A673 (cell line): Measurements from ENCODE around the gene MTLN. TPM values are rescaled to one million over a fixed set of nuclear protein-coding genes. Genes with fewer than 3 reads are reported as not detected.

ENCODE experiments used
- BruUV-seq: library from RNA; stranded (reverse); fragments of 400-500 nt; replicated peaks from 2 replicates; lab custom pipeline; 2021; lab: Mats Ljungman, UMichigan
- CTCF ChIA-PET: fragments of 300-600 bp; sonication (Branson Sonifier 250); formaldehyde crosslinking; loops from one replicate; lab custom pipeline; 2022; ENCODE audit warnings: antibody characterized with exemption; lab: Charles Lee
- POLR2A ChIA-PET: fragments of 300-600 bp; sonication (Branson Sonifier 250); formaldehyde crosslinking; loops from one replicate; lab custom pipeline; 2022; ENCODE audit warnings: antibody characterized with exemption; ENCODE audit not compliant: low non-redundant PET; lab: Charles Lee
- DNase-seq: peaks from one replicate; pipeline ENCODE4 v3.0.0-alpha.2; 2015; ENCODE audit warnings: low spot score
- H3K27ac ChIP-seq: fragments of 200-600 bp; sonication (generic); 2 replicates; pipeline ENCODE4 v1.5.1; 2016; ENCODE audit warnings: mixed run types, low read depth, mild to moderate bottlenecking, mixed read lengths, antibody characterized with exemption, low read length; ENCODE audit not compliant: poor library complexity, severe bottlenecking
- H3K27me3 ChIP-seq: fragments of 200-600 bp; sonication (generic); replicated peaks from 2 replicates; pipeline ENCODE4 v1.6.1; 2017; ENCODE audit warnings: mixed run types, low read depth, mild to moderate bottlenecking, mixed read lengths, antibody characterized with exemption, low read length; ENCODE audit not compliant: insufficient read depth, poor library complexity
- H3K36me3 ChIP-seq: fragments of 200-600 bp; sonication (generic); 2 replicates; pipeline ENCODE4 v1.6.1; 2016; ENCODE audit warnings: mixed run types, mild to moderate bottlenecking, mixed read lengths, antibody characterized with exemption, low read length; ENCODE audit not compliant: insufficient read depth, poor library complexity, severe bottlenecking
- H3K4me1 ChIP-seq: fragments of 200-600 bp; sonication (generic); 2 replicates; pipeline ENCODE4 v1.6.1; 2017; ENCODE audit warnings: mixed run types, mild to moderate bottlenecking, mixed read lengths, antibody characterized with exemption, low read length; ENCODE audit not compliant: insufficient read depth, poor library complexity, severe bottlenecking
- H3K4me3 ChIP-seq: fragments of 200-600 bp; sonication (generic); 2 replicates; pipeline ENCODE4 v1.5.1; 2016; ENCODE audit warnings: low read depth, mixed run types, mild to moderate bottlenecking, mixed read lengths, low read length; ENCODE audit not compliant: poor library complexity, severe bottlenecking
- H3K9me3 ChIP-seq: fragments of 200-600 bp; sonication (generic); 2 replicates; pipeline ENCODE4 v1.6.1; 2016; ENCODE audit warnings: mixed run types, low read depth, mild to moderate bottlenecking, mixed read lengths, antibody characterized with exemption, low read length; ENCODE audit not compliant: poor library complexity, severe bottlenecking
- CTCF ChIP-seq: fragments of 300-800, 200-600 bp; sonication (generic); conservative IDR thresholded peaks from 2 replicates; pipeline ENCODE4 v1.5.1; 2017; ENCODE audit warnings: low read depth, mild to moderate bottlenecking, antibody characterized with exemption, low read length, moderate library complexity, mixed read lengths
- EZH2 ChIP-seq: fragments of 200-600 bp; sonication (generic); IDR thresholded peaks from 2 replicates; pipeline ENCODE4 v1.6.1; 2017; ENCODE audit warnings: borderline replicate concordance, low read depth, mild to moderate bottlenecking, mixed read lengths, antibody characterized with exemption, low read length; ENCODE audit not compliant: poor library complexity, severe bottlenecking
- intact Hi-C: fragments of 100-400 bp; cut with micrococcal nuclease; formaldehyde crosslinking; loops from one replicate; pipeline ENCODE4 v1.10.0; 2022; ENCODE audit not compliant: unreplicated experiment
- total RNA-seq: library from RNA; stranded (reverse); gene quantifications from 2 replicates; pipeline ENCODE4 v1.2.3, GENCODE V29; 2021

MTLN gene
- total RNA-seq, 1 experiment from 2014 or later: 26.8 TPM

GRCh38 chr2:110172506-110172905, 39.8 kb downstream of the MTLN start:
- Histone ChIP-seq H3K27ac (no peak overlapping the region), H3K9me3 (no peaks in the 10 kb centered on the region), H3K27me3 (no peaks in the 10 kb centered on the region), H3K4me1 (no peaks in the 10 kb centered on the region), H3K4me3 (no peak overlapping the region), H3K36me3 (no peaks in the 10 kb centered on the region)
- POLR2A ChIA-PET: no interaction called here
- intact Hi-C loops: no loop called here
- no TSS peak for BruUV-seq
- no peak for DNase-seq
- CTCF ChIA-PET: no interaction called here
- TF ChIP-seq CTCF: no peak
- TF ChIP-seq EZH2: no peak

DNA sequence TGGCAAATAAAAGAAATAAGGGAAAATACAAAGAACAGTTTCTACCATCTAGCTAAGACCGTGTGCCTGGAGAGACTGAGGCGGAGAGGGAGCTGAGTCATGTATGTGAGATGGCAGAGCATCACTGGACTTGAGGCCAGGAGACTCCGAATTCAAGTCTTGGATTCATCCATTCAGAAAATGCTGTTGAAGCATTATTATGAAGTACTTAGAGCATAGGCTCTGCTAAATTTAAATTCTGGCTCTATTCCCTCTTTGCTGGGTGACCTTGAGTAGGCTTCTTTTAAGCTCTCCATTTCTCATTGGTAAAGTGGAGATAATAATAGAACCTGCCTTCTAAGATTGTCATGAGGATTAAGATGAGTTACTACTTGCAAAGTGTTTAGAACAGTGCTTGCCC, 42.2 kb downstream of the MTLN start:
- H3K36me3 ChIP-seq: no peaks in the 10 kb centered on the region
- DNase-seq: no peak
- no peak overlapping the region for H3K27ac ChIP-seq
- H3K27me3 ChIP-seq: no peaks in the 10 kb centered on the region
- no peak for TF ChIP-seq CTCF
- no peak for TF ChIP-seq EZH2
- H3K9me3 ChIP-seq: no peaks in the 10 kb centered on the region
- POLR2A ChIA-PET: interaction anchor here (0.6 kb wide), 1 partner anchor 10 kb away, joined by 12 read pairs; no protein-coding TSS in a partner anchor
- no TSS peak for BruUV-seq
- CTCF ChIA-PET: no interaction called here
- H3K4me1 ChIP-seq: no peaks in the 10 kb centered on the region
- H3K4me3 ChIP-seq: no peak overlapping the region
- intact Hi-C loops: no loop called here

- peak; percentile 55 for DNase-seq
These were observed 44.9 kb downstream of the MTLN start for GRCh38 chr2:110167326-110168000.

More at GRCh38 chr2:110167326-110168000, 44.9 kb downstream of the MTLN start:
- intact Hi-C loops: no loop called here
- Histone ChIP-seq H3K27ac (no peak overlapping the region), H3K9me3 (no peaks in the 10 kb centered on the region), H3K27me3 (no peaks in the 10 kb centered on the region), H3K4me1 (no peaks in the 10 kb centered on the region), H3K4me3 (no peak overlapping the region), H3K36me3 (no peaks in the 10 kb centered on the region)
- TF ChIP-seq CTCF (no peak), EZH2 (no peak)
- POLR2A ChIA-PET: interaction anchor here (0.6 kb wide), 1 partner anchor 23 kb away, joined by 3 read pairs; no protein-coding TSS in a partner anchor
- BruUV-seq: no TSS peak
- CTCF ChIA-PET: no interaction called here
